ENCODE data around the gene GALNTL6. TPM values are rescaled to one million over a fixed set of nuclear protein-coding genes. Genes with fewer than 3 reads are reported as not detected.

Gene GALNTL6
- total and polyA plus RNA-seq, 2 of the 4 experiments (the other 2 are of a cell fraction): under 0.01 TPM; not detected in 1

- H2BK20ac ChIP-seq (ENCODE audit: low read depth, low read length): no peak overlapping the region
- ATAC-seq (ENCODE audit: low read depth): no peak
- no peak overlapping the region for H3K23ac ChIP-seq (ENCODE audit: low read depth, low read length)
- H3K79me1 ChIP-seq (ENCODE audit: low read depth in 1 of 2, low read length in 2 of 2): no peaks in the 10 kb centered on the region
- H3K27ac ChIP-seq (ENCODE audit: insufficient read depth, low read length): no peak overlapping the region
- no peak overlapping the region for H3K9ac ChIP-seq (ENCODE audit: low read depth, low read length)
- H4K5ac ChIP-seq (ENCODE audit: low read depth, low read length): no peak overlapping the region
- H4K91ac ChIP-seq (ENCODE audit: insufficient read depth, low read depth, low read length): no peak overlapping the region
- no peak overlapping the region for H2AK9ac ChIP-seq (replicated peaks; ENCODE audit: low read depth, low read length, poor library complexity)
- dilution Hi-C loops (cut with HindIII; ENCODE audit: low sequenced_read_pairs, unreplicated experiment): no loop called here
- no peak overlapping the region for H3K18ac ChIP-seq (ENCODE audit: low read depth, low read length)
- no peaks in the 10 kb centered on the region for H3K9me1 ChIP-seq (ENCODE audit: insufficient read depth, low read length)
- H3K4me2 ChIP-seq (ENCODE audit: low read depth, low read length): no peak overlapping the region
- CTCF ChIA-PET: no interaction called here
- TF ChIP-seq RFX5 (IDR thresholded peaks at IDR 0.05; ENCODE audit: low read depth, low read length) (no peak), MXI1 (IDR thresholded peaks at IDR 0.05; ENCODE audit: borderline replicate concordance, low read depth, low read length) (no peak), MAZ (IDR thresholded peaks at IDR 0.05; ENCODE audit: borderline replicate concordance, low read depth, low read length) (no peak)
- H3K4me3 ChIP-seq (ENCODE audit: insufficient read depth, low read depth, low read length): no peak overlapping the region
- intact Hi-C loops (cut with micrococcal nuclease): no loop called here
- no peak overlapping the region for H3K4ac ChIP-seq (ENCODE audit: low read depth, low read length)
- H4K8ac ChIP-seq (ENCODE audit: low read depth in 2 of 2, low read length in 2 of 2): no peak overlapping the region
- H2BK15ac ChIP-seq (ENCODE audit: low read depth, low read length): no peak overlapping the region
- H3K9me3 ChIP-seq (ENCODE audit: control insufficient read depth, insufficient read depth, low read length): peaks cover 2% of the 10 kb centered on the region; the same call in 1 of the 2 replicates
- in situ Hi-C loops (cut with MboI; ENCODE audit: low sequenced_read_pairs): no loop called here
- POLR2A ChIA-PET (ENCODE audit: unreplicated experiment): no interaction called here
- BruUV-seq (replicated peaks): no TSS peak
- no CpG with 5 or more reads among the region's 1 CpG for WGBS, 2 experiments (ENCODE audit: extremely low coverage in 2 of 2, insufficient read length in 1 of 2)
- H2BK5ac ChIP-seq (ENCODE audit: low read depth, low read length, poor library complexity, severe bottlenecking): no peak overlapping the region
- H3K4me1 ChIP-seq (ENCODE audit: control insufficient read depth, insufficient read depth, low read length): no peaks in the 10 kb centered on the region
- H2AK5ac ChIP-seq (ENCODE audit: low read depth, low read length): no peak overlapping the region
- no peak overlapping the region for H2BK120ac ChIP-seq (ENCODE audit: low read depth, low read length)
- no peaks in the 10 kb centered on the region for H4K20me1 ChIP-seq (ENCODE audit: insufficient read depth, low read length)
- no peak overlapping the region for H3K56ac ChIP-seq (ENCODE audit: extremely low read depth, insufficient read depth, low read length)
- no peak overlapping the region for H2AFZ ChIP-seq (replicated peaks; ENCODE audit: low read length, poor library complexity)
- no peak for DNase-seq
- H3K14ac ChIP-seq (replicated peaks; ENCODE audit: low read depth, low read length): no peak overlapping the region
- H3K36me3 ChIP-seq (ENCODE audit: control insufficient read depth, insufficient read depth, low read length): no peaks in the 10 kb centered on the region
- no peaks in the 10 kb centered on the region for H3K27me3 ChIP-seq (ENCODE audit: control insufficient read depth, insufficient read depth, low read length)
Measured at GRCh38 chr4:172390331-172390730, 577.1 kb downstream of the GALNTL6 start.
